ENCODE data around the gene MAP3K5. TPM values are rescaled to one million over a fixed set of nuclear protein-coding genes. Genes with fewer than 3 reads are reported as not detected.

The MAP3K5 gene
- total RNA-seq, 2 experiments from 2014 or later, result 9.2 to 11.0 TPM

DNA sequence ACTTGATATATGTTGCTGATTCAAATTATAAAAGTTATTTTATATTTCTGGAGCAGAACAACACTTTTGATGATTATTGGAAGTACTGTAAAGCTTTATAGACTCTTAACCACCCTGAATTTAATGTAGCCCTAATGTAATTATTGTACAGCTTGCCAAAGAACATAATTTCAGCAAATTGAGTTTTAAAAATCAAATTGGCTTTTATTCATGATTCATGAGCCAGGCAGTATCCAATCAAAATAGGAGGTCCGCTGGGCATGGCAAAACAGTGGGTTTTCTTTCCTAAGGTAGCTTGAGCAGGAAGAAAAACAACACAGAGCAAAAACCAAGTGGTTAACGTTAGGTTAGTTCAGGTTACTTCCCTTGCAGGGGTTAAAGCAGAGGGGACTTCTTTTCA lies 177.3 kb downstream of the MAP3K5 start:
- CTCF ChIA-PET, result interaction anchor here (1.3 to 3.1 kb wide), 2 partner anchors 30 to 54 kb away, joined by 3 to 8 read pairs; no protein-coding TSS in a partner anchor
- POLR2A ChIA-PET, result no interaction called here

DNA sequence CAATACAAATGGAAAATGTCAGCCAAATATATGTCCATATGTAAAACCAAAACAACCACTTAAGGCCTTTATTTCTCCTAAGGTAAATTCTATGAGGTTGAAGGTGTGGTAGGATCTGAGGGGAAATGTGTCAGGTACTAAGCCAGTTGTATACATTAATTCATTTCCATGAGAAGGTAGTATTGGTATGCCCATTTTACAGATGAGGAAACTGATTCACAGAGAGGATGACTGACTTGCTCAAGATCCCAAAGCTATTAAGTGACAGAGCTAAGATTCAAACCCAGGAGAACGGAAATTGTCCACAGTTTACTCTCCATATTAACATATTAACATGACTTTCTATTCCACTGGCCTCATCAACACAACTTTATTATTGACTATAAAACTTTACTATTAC lies 177.9 kb downstream of the MAP3K5 start:
- ChIA-PET CTCF (interaction anchor here (3.1 kb wide), 1 partner anchor 30 kb away, joined by 8 read pairs; no protein-coding TSS in a partner anchor), POLR2A (no interaction called here)

DNA sequence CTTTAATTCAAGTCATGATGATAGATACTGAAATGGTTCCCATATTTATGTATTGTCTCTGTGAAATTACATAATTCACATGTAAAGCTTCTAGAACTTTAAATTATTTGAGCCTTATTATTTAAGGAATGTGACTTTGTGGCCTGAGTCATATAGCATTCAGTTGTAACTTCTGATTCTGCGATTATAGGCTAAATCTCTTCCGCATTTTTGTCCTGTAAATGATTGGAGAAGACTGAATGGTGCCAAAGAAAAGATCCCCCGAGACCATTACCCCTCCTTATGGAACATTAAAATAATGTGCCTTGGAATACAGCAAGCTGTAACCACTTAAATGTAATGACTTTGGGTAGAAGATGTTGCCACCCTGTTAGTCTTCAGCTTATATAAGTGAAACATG lies 178.8 kb downstream of the MAP3K5 start:
- ChIA-PET POLR2A (no interaction called here), CTCF (interaction anchor here (3.1 kb wide), 1 partner anchor 31 kb away, joined by 8 read pairs; no protein-coding TSS in a partner anchor)

DNA sequence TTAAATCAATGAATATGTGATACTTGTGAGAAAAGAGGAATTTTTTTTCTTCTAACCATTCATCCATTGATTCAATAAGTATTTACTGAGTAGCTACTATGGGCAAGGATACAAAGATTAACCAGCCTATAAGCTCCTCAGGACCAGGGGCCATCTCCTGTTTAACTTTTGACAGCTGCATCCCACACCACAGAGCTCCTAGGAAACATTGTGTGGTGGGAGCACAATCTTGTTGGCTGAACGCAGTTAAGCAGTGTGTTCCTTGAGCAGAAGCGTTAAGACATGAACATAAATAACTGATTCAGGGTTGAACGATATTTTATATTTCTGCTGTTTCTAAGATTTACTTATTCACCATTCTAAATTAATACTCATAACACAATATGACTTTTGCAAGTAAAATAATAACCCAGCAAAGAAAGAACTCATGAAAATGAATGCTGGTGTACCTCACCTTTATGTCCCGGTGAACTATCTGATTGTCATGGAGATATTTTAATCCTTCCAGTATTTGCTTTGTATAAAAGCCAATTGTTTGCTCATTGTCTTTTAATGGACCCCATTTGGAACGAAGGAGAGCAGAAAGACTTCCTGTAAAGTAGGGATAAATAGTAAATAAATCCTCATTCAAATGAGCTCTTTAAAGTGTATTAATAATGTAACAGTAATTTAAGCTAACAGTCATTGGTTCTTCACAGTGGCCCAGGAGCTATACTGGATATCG lies 179.4 kb downstream of the MAP3K5 start:
- CTCF ChIA-PET, result interaction anchor here (3.1 kb wide), 1 partner anchor 32 kb away, joined by 8 read pairs; no protein-coding TSS in a partner anchor
- POLR2A ChIA-PET, result no interaction called here

DNA sequence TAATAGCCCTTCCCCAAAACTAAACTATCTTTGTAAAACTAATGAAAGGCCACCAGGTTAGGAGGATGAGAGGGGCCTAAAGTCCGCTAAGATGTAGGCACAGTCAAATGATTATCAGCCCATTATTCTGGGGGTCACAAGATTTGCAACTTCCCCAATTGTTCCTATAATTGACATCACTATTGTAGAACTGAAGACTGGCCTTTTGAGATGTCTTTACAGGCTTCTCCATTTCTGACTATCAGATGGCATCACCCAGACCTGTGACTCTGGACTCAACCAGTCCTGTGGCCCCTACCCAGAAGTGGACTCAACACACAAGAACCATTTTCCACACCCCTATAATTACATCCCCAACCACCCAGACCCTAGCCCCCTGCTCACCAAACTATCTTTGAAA lies 180.5 kb downstream of the MAP3K5 start:
- ChIA-PET POLR2A (no interaction called here), CTCF (no interaction called here)

DNA sequence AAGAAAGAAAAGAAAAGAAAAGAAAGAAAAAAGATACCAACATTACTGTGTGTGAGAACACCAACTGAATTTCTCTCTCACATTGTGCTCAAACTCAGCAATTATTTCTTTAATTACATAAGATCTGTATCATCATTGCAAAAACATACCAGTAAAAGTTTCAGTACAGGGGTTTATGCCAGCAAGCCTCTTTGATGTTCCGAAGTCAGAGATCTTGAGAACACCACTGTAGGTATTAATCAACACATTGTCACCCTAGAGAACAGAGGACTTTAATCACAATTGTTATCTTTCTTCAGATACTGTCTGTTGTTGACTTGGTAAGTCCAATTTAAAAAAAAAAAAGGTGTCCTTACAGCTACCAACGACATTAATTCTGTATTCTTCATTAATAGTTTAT lies 181.1 kb downstream of the MAP3K5 start:
- CTCF ChIA-PET, result no interaction called here
- POLR2A ChIA-PET, result no interaction called here

DNA sequence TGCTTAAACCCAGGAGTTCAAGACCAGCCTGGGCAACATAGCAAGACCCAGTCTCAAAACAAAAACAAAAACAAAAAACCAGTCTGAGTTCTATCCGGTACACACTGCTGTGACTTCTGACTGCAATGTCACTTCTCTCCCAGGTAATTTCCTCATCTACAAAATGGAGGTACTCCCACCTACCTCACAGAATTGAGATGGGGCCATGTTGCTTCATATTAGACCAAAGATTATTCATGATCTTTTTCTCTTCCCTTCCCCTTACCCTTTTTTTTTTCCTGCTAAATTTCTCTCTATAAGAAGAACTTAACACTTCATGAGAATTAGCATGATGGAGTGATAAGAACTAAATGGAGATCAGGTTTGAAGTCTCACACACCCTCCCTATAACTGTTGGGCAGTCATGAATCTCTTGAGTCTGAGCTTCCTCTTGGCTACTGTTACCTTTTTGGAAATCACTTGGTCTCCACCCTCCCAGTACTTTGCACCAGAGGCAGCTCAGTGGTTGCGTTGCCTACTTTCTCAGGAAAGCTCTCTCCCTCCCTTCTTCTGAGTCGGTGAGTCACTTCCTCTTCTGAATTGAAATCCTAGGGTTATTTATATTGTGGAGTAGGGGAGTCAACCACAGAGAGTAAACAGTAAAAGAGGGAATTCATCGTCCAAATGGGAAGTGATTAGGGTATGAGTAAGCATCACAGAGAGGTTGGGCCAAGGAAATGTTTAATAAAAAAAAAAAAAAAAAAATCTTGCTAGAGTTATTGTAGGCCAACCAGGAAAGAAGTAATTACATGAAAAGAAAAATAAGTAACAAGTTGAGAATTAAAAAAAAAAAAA lies 182.2 kb downstream of the MAP3K5 start:
- CTCF ChIA-PET, result no interaction called here
- POLR2A ChIA-PET, result interaction anchor here (1.1 kb wide), 1 partner anchor 182 kb away, joined by 3 read pairs; the partner anchor contains the start of gene MAP3K5

DNA sequence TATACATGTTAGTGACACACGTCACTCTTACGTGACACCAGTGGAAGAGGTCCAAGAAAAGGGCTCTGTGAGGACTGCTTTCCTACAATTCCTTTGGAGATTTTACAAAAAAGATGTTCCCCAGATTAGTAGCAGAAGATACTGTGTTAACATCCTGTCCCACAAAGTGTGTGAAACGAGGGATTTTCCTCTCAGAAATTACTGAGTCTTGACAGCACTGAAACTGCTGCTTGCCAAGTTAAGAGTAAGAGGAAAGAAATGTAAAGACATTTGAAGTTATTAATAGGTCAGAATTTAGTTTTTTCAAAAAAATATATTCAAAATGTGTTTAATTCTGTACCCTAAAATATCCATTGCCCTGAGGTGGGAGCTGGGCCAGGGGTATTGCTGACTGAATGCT lies 183.3 kb downstream of the MAP3K5 start:
- CTCF ChIA-PET, result interaction anchor here (1.0 to 1.1 kb wide), 2 partner anchors 10 to 183 kb away, joined by 3 read pairs; partner anchors contain the start of gene MAP3K5
- POLR2A ChIA-PET, result interaction anchor here (1.1 kb wide), 1 partner anchor 184 kb away, joined by 3 read pairs; the partner anchor contains the start of gene MAP3K5

DNA sequence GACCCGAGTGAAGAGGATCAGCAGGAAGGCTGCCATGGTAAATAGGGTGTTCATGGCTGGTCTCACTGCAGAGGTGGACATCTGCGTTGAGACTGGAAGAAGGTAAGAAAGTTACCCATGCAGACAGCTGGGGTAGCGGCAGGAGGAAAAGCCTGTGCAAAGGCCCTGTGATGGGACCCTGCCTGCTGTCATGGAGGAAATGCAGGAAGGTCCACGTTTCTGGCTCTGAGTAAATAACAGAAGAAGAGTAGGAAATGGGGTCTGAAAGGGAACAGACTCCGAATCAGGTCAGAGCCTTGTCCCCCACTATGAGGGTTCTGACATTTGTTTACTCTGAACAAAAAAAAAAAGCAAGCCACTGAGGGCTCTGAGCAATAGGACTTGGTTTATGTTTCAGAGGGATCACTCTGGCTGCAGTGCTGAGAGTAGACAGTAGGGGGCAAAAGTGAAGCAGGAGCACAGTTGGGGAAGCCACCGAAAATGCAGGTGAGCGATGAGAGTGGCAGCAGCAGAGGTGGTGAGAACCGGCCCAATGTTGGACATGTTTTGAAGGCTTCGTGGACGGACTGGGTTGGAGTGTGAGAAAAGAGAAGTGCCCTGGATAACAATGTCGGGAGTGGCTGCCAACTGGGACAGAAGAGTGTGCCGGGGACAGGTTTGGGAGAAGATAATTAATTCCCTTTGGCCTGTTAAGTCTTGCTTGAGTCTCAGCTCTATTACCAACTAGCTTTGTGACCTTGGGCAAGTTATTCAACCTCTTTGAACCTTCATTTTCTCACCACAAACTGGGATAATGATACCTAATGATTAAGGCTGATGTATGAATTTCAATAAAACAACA lies 184.1 kb downstream of the MAP3K5 start:
- ChIA-PET POLR2A (no interaction called here), CTCF (interaction anchor here (1.0 to 1.1 kb wide), 2 partner anchors 11 to 184 kb away, joined by 3 read pairs; partner anchors contain the start of gene MAP3K5)

DNA sequence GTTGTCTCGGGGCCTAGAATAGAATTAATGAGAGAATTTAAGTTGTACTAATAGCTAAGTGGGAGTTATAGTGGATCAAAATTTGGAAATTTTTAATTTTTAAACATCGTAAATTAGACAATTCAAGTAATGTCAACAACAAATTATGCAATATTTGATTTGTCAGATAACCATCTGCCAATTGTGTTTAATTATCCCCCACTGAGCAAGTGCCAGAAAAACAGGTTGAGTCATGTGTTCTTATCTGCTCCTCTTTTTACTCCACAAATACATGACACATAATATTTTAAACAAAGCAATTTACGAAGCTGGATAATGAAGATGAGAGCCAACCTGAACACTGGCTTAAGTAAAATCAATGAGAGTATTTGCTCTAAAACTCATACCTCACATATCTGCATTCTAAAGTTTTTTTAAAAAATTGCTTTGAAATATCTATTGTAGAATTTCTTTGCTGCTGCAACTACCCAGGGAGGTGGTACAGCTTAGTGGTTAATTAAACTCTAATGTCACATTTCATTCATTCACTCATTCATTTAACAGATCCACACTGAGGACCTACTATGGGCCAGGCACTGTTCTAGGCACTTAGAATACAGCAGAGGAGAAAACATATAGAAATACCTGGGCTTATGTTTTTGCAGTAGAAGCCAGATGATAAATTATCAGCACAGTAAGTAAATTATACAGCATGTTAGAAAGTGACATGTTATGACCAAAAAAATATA lies 184.9 kb downstream of the MAP3K5 start:
- CTCF ChIA-PET, result interaction anchor here (0.9 kb wide), 1 partner anchor 185 kb away, joined by 3 read pairs; the partner anchor contains the start of gene MAP3K5
- POLR2A ChIA-PET, result no interaction called here

DNA sequence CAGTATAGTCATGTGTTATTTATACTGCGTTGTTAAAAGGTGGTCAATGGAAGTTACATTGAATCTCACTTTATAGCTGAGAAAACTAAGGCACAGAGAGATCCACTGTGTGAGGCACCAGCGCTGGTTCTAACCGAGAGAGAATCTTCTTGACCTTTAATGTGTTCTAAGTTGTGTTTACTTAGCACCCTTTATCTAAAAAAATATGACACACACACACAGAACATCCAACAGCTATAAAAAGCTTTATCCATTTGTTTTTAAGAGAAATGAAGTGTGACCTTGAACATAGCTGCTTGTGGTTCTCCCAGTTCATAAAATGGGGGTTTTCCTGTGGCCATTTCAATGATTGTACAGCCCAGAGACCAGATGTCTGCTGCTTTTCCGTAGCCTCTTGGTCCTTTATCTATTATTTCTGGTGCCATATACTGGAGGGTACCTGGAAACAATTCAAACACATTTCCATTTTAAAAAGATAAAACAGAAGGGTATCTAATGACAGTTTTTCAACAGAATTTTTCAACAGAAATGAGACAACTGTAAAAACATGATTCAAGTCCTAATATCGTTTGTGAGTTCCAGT lies 187.3 kb downstream of the MAP3K5 start:
- ChIA-PET POLR2A (no interaction called here), CTCF (no interaction called here)

DNA sequence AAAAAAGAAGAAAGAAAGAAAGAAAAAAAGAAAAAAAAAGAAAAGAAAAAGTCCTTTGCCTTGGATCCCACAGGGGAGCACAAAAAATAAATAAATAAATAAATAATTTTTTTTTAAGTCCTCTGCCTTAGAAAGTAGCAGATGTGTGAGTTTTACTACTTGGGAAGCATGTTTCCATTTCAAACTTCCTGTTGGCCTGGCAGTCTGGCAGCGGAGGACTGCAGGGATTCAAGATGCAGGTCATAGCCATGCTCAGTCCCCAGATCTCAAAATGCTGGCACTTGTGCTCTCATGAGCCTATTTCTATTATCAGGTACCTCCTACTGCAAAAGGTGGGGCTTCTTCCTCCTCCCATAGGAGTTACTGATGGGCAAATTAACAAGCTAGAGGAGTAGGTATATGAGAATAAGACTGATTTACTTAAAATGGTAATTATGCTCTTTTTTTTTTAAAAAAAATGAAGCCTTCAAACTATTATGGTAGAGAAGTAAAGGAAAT lies 187.9 kb downstream of the MAP3K5 start:
- ChIA-PET CTCF (no interaction called here), POLR2A (no interaction called here)

DNA sequence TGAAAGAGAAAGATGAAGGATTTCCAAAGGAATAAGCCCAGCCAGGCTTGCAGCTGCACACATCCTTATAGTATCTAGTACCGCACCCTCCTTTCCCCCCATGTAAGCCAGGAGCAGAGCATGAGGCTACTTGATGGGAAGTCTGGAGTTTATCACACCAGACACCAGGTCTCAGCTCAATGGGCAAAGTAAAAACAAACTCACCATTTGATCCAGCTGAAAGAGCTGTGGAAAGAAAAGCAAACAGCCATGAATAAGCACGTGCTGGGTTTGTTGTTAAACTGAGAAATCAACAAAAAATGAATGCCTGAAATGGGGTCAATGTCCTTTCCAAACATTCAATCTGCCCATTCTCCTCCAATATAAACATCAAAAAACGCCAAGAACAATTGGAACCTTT lies 191.5 kb downstream of the MAP3K5 start:
- ChIA-PET POLR2A (no interaction called here), CTCF (no interaction called here)

DNA sequence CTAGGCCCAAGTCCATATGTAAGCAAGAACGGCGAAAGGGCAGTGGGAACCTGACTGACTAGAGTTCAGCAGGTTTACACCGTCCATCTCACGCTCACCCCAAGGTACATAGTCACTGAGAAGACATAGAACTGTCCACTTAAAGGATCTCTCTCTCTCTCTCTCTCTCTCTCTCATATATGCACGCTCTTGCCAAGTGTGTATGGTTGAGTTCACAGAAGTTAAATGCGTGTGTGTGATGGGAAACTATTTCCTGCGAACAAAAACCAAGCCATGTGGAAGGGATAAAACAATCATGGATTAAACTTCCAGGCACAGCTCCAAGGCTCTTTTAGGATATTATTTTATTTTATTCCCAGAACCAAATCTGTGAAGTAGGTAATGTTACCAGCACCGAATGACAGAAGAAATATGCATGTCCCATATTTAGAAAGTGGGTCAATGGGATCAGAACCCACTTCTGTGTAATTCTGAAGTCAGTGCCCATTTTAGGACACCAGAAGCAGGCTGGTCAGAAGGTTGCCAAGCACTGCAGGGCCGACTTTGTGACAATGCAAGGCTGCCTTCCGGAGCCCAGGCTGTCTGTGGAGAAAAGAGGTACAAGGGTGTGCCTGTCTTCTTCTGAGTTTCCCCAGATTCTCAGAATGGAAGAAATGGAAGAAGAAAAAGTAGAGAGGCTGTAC lies 192.8 kb downstream of the MAP3K5 start:
- CTCF ChIA-PET, result no interaction called here
- POLR2A ChIA-PET, result no interaction called here

DNA sequence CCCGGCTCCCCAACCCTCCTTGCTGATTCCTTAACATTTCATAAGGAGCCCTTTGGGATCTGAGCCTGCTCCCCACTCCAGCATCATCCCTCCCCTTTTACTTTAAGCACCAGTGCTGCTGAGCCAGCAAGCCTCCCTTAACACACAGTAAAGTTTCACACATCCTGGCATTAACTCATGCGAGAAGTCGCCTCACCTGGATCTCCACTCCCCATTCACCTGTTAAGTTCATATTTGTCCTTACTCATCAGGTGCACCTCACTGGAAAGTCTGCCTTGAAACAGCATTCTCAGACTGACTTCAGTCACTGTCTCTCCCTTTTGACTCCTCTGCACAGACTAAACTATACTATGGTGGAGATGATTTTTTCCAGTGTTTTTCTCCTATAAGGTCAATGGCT lies 194.2 kb downstream of the MAP3K5 start:
- ChIA-PET CTCF (no interaction called here), POLR2A (no interaction called here)

DNA sequence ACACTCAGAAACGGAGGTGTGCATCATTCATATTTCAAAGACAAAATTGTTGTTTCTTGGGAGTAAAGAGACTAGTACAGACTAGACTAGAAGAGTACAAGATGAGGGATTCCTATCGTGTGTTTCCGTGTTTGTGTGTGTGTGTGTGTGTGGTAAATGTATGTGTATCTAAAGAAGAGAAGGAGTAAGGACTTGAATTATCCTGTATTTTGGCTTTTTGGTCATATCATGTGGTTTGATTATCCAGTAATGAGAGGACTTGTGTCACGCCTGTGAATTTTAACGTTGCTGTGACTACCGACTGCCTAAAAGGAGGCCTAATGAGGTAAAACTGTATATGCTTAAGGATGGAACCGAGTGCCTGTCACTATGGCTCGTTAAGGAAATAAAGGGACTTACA lies 197.6 kb downstream of the MAP3K5 start:
- ChIA-PET CTCF (interaction anchor here (1.0 to 1.2 kb wide), 2 partner anchors 198 to 199 kb away, joined by 3 read pairs; partner anchors contain the start of gene MAP3K5), POLR2A (interaction anchor here (1.4 kb wide), 1 partner anchor 197 kb away, joined by 6 read pairs; the partner anchor contains the start of gene MAP3K5)

DNA sequence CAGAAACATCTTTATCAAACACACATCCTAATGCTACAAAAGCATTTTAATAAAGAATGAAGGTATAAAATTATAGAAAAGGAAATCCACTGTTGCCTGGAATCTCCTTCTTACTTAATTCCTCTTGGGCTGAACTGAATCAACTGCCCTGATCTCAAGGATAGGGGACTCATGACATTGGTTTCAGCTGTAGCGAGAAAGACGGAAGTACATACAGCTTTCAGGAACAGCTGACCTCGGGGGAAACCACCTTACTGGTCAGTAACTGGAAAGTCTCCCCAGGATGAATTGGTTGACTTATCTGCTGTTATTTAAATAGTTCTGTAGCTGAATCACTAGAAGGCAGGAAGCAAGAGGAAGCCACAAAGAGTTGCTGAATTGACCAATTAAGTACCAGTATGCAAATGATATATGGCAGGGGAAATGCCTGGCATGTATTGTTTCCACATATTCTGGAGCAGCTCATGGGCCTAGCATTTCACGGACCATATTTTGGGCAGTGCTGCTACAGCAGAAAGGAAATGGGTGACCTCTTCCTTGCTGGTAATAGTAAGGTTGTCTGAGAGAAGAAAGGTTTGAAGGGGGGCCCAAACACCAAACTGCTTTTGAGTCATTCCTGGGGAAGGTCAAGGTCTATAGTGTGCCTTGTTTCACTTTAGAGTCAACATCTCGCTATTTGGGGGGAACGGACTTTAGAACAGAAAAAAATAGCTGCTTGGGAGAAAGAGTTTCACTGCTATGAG lies 198.4 kb downstream of the MAP3K5 start:
- POLR2A ChIA-PET, result interaction anchor here (1.4 kb wide), 1 partner anchor 198 kb away, joined by 6 read pairs; the partner anchor contains the start of gene MAP3K5

More for the DNA sequence above, 198.4 kb downstream of the MAP3K5 start:
- CTCF ChIA-PET, result interaction anchor here (0.7 to 1.2 kb wide), 5 partner anchors 39 to 200 kb away, joined by 3 to 4 read pairs (median 3); partner anchors contain the start of gene MAP3K5

Measured in activated CD8-positive, alpha-beta memory T cell treated with anti-CD3 and anti-CD28 coated beads for 36 hours (primary cell).